NCI-H2196 (cell line): ENCODE results near the gene STXBP5L.
"Not testable (repeated sequence)": the region's sequence is repeated elsewhere in the genome, so short reads cannot be mapped to it uniquely, and the experiment has no call there.

Experiments used
- DNase-seq: peaks from one replicate; lab custom pipeline; 2025; ENCODE audit not compliant: unreplicated experiment; lab: John Stamatoyannopoulos, UW

STXBP5L gene

GRCh38 chr3:121018917-121019321 lies 110.9 kb downstream of the STXBP5L start:
- DNase-seq: no peak

GRCh38 chr3:121063628-121064027 lies 155.6 kb downstream of the STXBP5L start:
- DNase-seq: no peak

- no peak for DNase-seq
These were observed 156.1 kb downstream of the STXBP5L start for GRCh38 chr3:121064121-121064520.

GRCh38 chr3:121072133-121072532 lies 164.1 kb downstream of the STXBP5L start:
- no peak for DNase-seq

- DNase-seq: no peak
These were observed 165.0 kb downstream of the STXBP5L start for GRCh38 chr3:121073011-121073410.

- no peak for DNase-seq
These were observed 167.2 kb downstream of the STXBP5L start for GRCh38 chr3:121075191-121075590.

GRCh38 chr3:121078378-121079101 lies 170.5 kb downstream of the STXBP5L start:
- not testable (repeated sequence) for DNase-seq

GRCh38 chr3:121096953-121097352 lies 188.9 kb downstream of the STXBP5L start:
- DNase-seq: no peak

- not testable (repeated sequence) for DNase-seq
These were observed 203.1 kb downstream of the STXBP5L start for GRCh38 chr3:121111086-121111485.

GRCh38 chr3:121111914-121112612 lies 204.1 kb downstream of the STXBP5L start:
- DNase-seq: no peak

GRCh38 chr3:121126033-121126706 lies 218.2 kb downstream of the STXBP5L start:
- no peak for DNase-seq

- no peak for DNase-seq
These were observed 218.7 kb downstream of the STXBP5L start for GRCh38 chr3:121126707-121127035.

GRCh38 chr3:121152573-121152972 lies 244.6 kb downstream of the STXBP5L start:
- peak; percentile 12 for DNase-seq

GRCh38 chr3:121153851-121154250 lies 245.8 kb downstream of the STXBP5L start:
- no peak for DNase-seq

- DNase-seq: no peak
These were observed 247.0 kb downstream of the STXBP5L start for GRCh38 chr3:121155028-121155427.

- no peak for DNase-seq
These were observed 257.4 kb downstream of the STXBP5L start for GRCh38 chr3:121165397-121165837.

- DNase-seq: no peak
These were observed 259.6 kb downstream of the STXBP5L start for GRCh38 chr3:121167374-121168139.

GRCh38 chr3:121175083-121175482 lies 267.1 kb downstream of the STXBP5L start:
- DNase-seq: no peak

GRCh38 chr3:121190626-121191025 lies 282.6 kb downstream of the STXBP5L start:
- DNase-seq: not testable (repeated sequence)

- DNase-seq: no peak
These were observed 294.6 kb downstream of the STXBP5L start for GRCh38 chr3:121202573-121202972.

GRCh38 chr3:121223116-121223515 lies 315.1 kb downstream of the STXBP5L start:
- no peak for DNase-seq
